Pancreas (tissue), 10 donors: Measurements from ENCODE around the gene GEN1. TPM values are rescaled to one million over a fixed set of nuclear protein-coding genes. Genes with fewer than 3 reads are reported as not detected.

Source experiments
- ATAC-seq, 4 donors: fragments of 200-7000 bp; cut with Tn5 transposase; one replicate each; pipeline versions ENCODE4 v1.8.0 to v1.9.1; 2020; ENCODE audit warnings: mild to moderate bottlenecking in 4 of 4, moderate library complexity in 4 of 4
- DNase-seq, 6 donors: peaks; one replicate each; pipeline ENCODE4 v3.0.0-alpha.2; 2020
- FAIRE-seq: peaks from 2 replicates; lab custom pipeline; 2012; peaks lifted over from hg19 to GRCh38; lab: Jason Lieb, UNC
- H3K27ac ChIP-seq, 4 donors: fragments of 200-600 bp; sonication (generic); 1 replicate in 3 of 4; 2 replicates in 1 of 4; pipeline versions ENCODE4 v1.5.0 to v1.8.0; 2020
- H3K27me3 ChIP-seq, 4 donors: fragments of 200-600 bp; one replicate each; pipeline ENCODE4 v1.8.0; 2021
- H3K36me3 ChIP-seq, 3 donors: fragments of 200-600 bp; sonication (generic) in 1 of 3; one replicate each; pipeline versions ENCODE4 v1.5.0 to v1.8.0; 2020 to 2021
- H3K4me1 ChIP-seq, 3 donors: fragments of 200-600 bp; one replicate each; pipeline ENCODE4 v1.8.0; 2021
- H3K4me3 ChIP-seq, 4 donors: fragments of 200-600 bp; sonication (generic) in 2 of 4; one replicate each; pipeline versions ENCODE4 v1.5.0 to v1.8.0; 2020 to 2021
- H3K9me3 ChIP-seq, 4 donors: fragments of 200-600 bp; one replicate each; pipeline ENCODE4 v1.8.0; 2021
- CTCF ChIP-seq, 4 donors: fragments of 200-600 bp; sonication (generic) in 3 of 4; IDR thresholded peaks; one replicate each; pipeline versions ENCODE4 v1.5.0 to v1.8.0; 2021; ENCODE audit warnings: antibody characterized with exemption in 4 of 4
- WGBS, 2 donors: extraction: QIAGEN DNeasy Blood & Tissue Kit; methylation state at CpG; one replicate each; pipeline ENCODE4 v1.1.7; 2013; 5-methylcytosine and 5-hydroxymethylcytosine counted together
- intact Hi-C, 3 donors: fragments of 100-400 bp; cut with DNase I; formaldehyde crosslinking; loops; one replicate each; pipeline versions ENCODE4 v1.11.1 to v1.14.2; 2022
- polyA plus RNA-seq, 2 donors: library from polyadenylated mRNA; stranded (reverse); fragments of 200-250 nt; gene quantifications; one replicate each; pipeline ENCODE4 v1.2.3, GENCODE V29; 2013
- total RNA-seq, 6 donors: library from RNA; stranded (reverse); fragmentation: NEBNext Ultra II Directional in 4 of 6; extraction: Animal tissue kit (Norgen Biotek cat#: 25700) in 4 of 6; gene quantifications; one replicate each; pipeline versions ENCODE4 v1.2.1 to v1.2.4, GENCODE V29; 2021 to 2023
- donor health status: healthy with polysubstance abuse.
- donor health status: DM: no; HTN: no; CAD: no; lungs with moderate emphysema.
- donor health status: DM: no; HTN: no; CAD: no.
- donor health status: control.
- donor health status: control.
- donor health status: Bipolar disorder and iron deficiency.
- donor health status: DM: yes; HTN: yes; CAD: no.
- donor health status: DM: no; HTN: no; CAD: no.
- donor health status: DM: no; HTN: no; CAD: no.
- donor health status: DM: yes; HTN: yes; CAD: no.

The GEN1 gene
- total RNA-seq, result 1 to 10 TPM; 1.4 to 5.0 (median 2.6) TPM
- 1 to 10 TPM; 2.1 to 2.5 TPM for polyA plus RNA-seq

- H3K4me1 ChIP-seq, result peaks cover 0 to 16% (median 4%) of the 10 kb centered on the region in 3 donors
- no peak for TF ChIP-seq CTCF (IDR thresholded peaks at IDR 0.05)
- H3K27me3 ChIP-seq, result no peaks in the 10 kb centered on the region
- intact Hi-C loops, result no loop called here
- no peak for FAIRE-seq
- no peaks in the 10 kb centered on the region for H3K9me3 ChIP-seq
- 0 to 1% methylated on average over 70 to 76 of the region's 76 CpGs for WGBS, 2 donors
- peak; percentile 94 to 98 (median 97) for ATAC-seq
- peak within 1 kb of the TSS; percentile 96 to 98 (median 98) for H3K27ac ChIP-seq
- peak within 1 kb of the TSS; percentile 94 to 99 (median 96) for H3K4me3 ChIP-seq
- peak; percentile 84 to 98 (median 89) for DNase-seq
- no peaks in the 10 kb centered on the region for H3K36me3 ChIP-seq
These were observed at the start of gene GEN1, which contains the start of gene SMC6 for GRCh38 chr2:17753803-17754663. GEN1 (plus strand) TSS chr2:17754138; CDS start chr2:17759944, 5,806 bp downstream. SMC6 (minus strand) TSS chr2:17753810; CDS start chr2:17745946, 7,864 bp downstream.

GRCh38 chr2:17706845-17707244, 47.1 kb upstream of the GEN1 start:
- intact Hi-C loops, result no loop called here
- FAIRE-seq (no peak), ATAC-seq (no peak), DNase-seq (no peak)
- H3K36me3 ChIP-seq, result peaks cover 0 to 2% (median 0%) of the 10 kb centered on the region in 3 donors
- no peaks in the 10 kb centered on the region for H3K4me1 ChIP-seq
- no peaks in the 10 kb centered on the region for H3K27me3 ChIP-seq
- H3K27ac ChIP-seq, result no peak overlapping the region
- H3K4me3 ChIP-seq, result no peak overlapping the region
- 78 to 81% methylated on average over 4 of the region's 4 CpGs for WGBS, 2 donors
- TF ChIP-seq CTCF (IDR thresholded peaks at IDR 0.05), result no peak
- no peaks in the 10 kb centered on the region for H3K9me3 ChIP-seq

- no peak for TF ChIP-seq CTCF (IDR thresholded peaks at IDR 0.05)
- Histone ChIP-seq H3K4me1 (no peaks in the 10 kb centered on the region), H3K36me3 (peaks cover 0 to 2% (median 0%) of the 10 kb centered on the region in 3 donors), H3K4me3 (no peak overlapping the region), H3K27me3 (no peaks in the 10 kb centered on the region), H3K9me3 (no peaks in the 10 kb centered on the region), H3K27ac (no peak overlapping the region)
- ATAC-seq, result no peak
- intact Hi-C loops, result no loop called here
- peak; percentile 29 for FAIRE-seq
- 73 to 87% methylated on average over 1 of the region's 1 CpG for WGBS, 2 donors
- no peak for DNase-seq
These were observed 45.4 kb upstream of the GEN1 start for GRCh38 chr2:17708501-17708900.

- intact Hi-C loops, result loop anchor here in 1 of 3 donors (10.0 kb wide), 1 partner anchor 125 kb away; no protein-coding TSS in a partner anchor
- peaks cover 0 to 10% (median 0%) of the 10 kb centered on the region in 3 donors for H3K36me3 ChIP-seq
- H3K27me3 ChIP-seq, result no peaks in the 10 kb centered on the region
- H3K27ac ChIP-seq, result no peak overlapping the region
- WGBS, 2 donors, result 85 to 92% methylated on average over 2 of the region's 2 CpGs
- no peaks in the 10 kb centered on the region for H3K4me1 ChIP-seq
- DNase-seq (no peak), ATAC-seq (no peak), FAIRE-seq (no peak)
- no peak overlapping the region for H3K4me3 ChIP-seq
- H3K9me3 ChIP-seq, result no peaks in the 10 kb centered on the region
- no peak for TF ChIP-seq CTCF (IDR thresholded peaks at IDR 0.05)
These were observed 44.0 kb upstream of the GEN1 start for GRCh38 chr2:17709897-17710296.
